A549 (cell line): Measurements from ENCODE around the gene MEGF8.

ENCODE experiments used
- CBX8 ChIP-seq: fragments of 200-600 bp; sonication (generic); IDR thresholded peaks from 2 replicates; pipeline ENCODE4 v1.6.1; 2016
- CTCF ChIP-seq: fragments of >200 bp; sonication (Bioruptor Twin); formaldehyde crosslinking; IDR thresholded peaks from 3 replicates; pipeline ENCODE4 v1.5.1; 2016
- NR3C1 ChIP-seq: fragments of >200 bp; sonication (Bioruptor Twin); formaldehyde crosslinking; IDR thresholded peaks from 3 replicates; pipeline ENCODE4 v1.6.1; 2017
- RAD21 ChIP-seq, 2 experiments: fragments of >200 bp in 1 of 2; sonication (Bioruptor Twin) in 1 of 2; formaldehyde crosslinking in 1 of 2; IDR thresholded peaks in 1 of 2; conservative IDR thresholded peaks in 1 of 2; 2 replicates in 1 of 2; 3 replicates in 1 of 2; pipeline ENCODE4 v1.6.1; 2012 to 2018; ENCODE audit warnings: inconsistent platforms in 1 of 2
- TF ChIP-seq, protein P1 (sequence below): IDR thresholded peaks from 2 replicates; pipeline ENCODE4 v1.6.1; 2012

GRCh38 chr19:42412227-42412626 is 86.8 kb downstream of the MEGF8 start:
- TF ChIP-seq RAD21 (conservative IDR thresholded peaks at IDR 0.05 in 1 of 2, IDR thresholded peaks at IDR 0.05 in 1 of 2), result no peak
- no peak for TF ChIP-seq CTCF
- TF ChIP-seq, protein P1, sequence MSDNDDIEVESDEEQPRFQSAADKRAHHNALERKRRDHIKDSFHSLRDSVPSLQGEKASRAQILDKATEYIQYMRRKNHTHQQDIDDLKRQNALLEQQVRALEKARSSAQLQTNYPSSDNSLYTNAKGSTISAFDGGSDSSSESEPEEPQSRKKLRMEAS, result no peak
- no peak for TF ChIP-seq NR3C1
- TF ChIP-seq CBX8, result no peak
